H1 (cell line): ENCODE data around the gene CEP350. TPM values are rescaled to one million over a fixed set of nuclear protein-coding genes. Genes with fewer than 3 reads are reported as not detected.

ENCODE experiments used
- CTCF ChIA-PET: fragments of 300-600 bp; sonication (Branson Sonifier 250); formaldehyde crosslinking; loops from one replicate; lab custom pipeline; 2021; ENCODE audit not compliant: partially characterized antibody; lab: Charles Lee
- POLR2A ChIA-PET: fragments of 300-600 bp; sonication (Branson Sonifier 250); formaldehyde crosslinking; loops from one replicate; lab custom pipeline; 2021; ENCODE audit warnings: inconsistent platforms; ENCODE audit not compliant: partially characterized antibody; lab: Charles Lee
- DNase-seq, 2 experiments: peaks; one replicate each; pipeline versions ENCODE4 v3.0.0 to v3.0.0-alpha.2; 2010 to 2022; ENCODE audit warnings: low spot score in 2 of 2, low read depth in 1 of 2, mixed read lengths in 1 of 2
- FAIRE-seq: peaks from 2 replicates; lab custom pipeline; 2011; peaks lifted over from hg19 to GRCh38; lab: Jason Lieb, UNC
- H2AFZ ChIP-seq: 2 replicates; pipeline ENCODE4 v1.8.1; 2012; ENCODE audit warnings: low read length, inconsistent platforms
- H2AK5ac ChIP-seq: 2 replicates; pipeline ENCODE4 v1.6.1; 2013; ENCODE audit warnings: low read depth, low read length
- H2BK120ac ChIP-seq: replicated peaks from 2 replicates; pipeline ENCODE3; 2013; ENCODE audit warnings: low read depth, low read length, inconsistent platforms
- H2BK12ac ChIP-seq: 2 replicates; pipeline ENCODE4 v1.6.1; 2013; ENCODE audit warnings: low read depth, low read length
- H2BK15ac ChIP-seq: 2 replicates; pipeline ENCODE4 v1.6.1; 2013; ENCODE audit warnings: low read length
- H2BK20ac ChIP-seq: 2 replicates; pipeline ENCODE4 v1.6.1; 2013; ENCODE audit warnings: low read length
- H2BK5ac ChIP-seq: 2 replicates; pipeline ENCODE4 v1.6.1; 2013; ENCODE audit warnings: low read depth, low read length
- H3K14ac ChIP-seq: 2 replicates; pipeline ENCODE4 v1.6.1; 2013; ENCODE audit warnings: inconsistent platforms; ENCODE audit not compliant: insufficient read length
- H3K18ac ChIP-seq: 2 replicates; pipeline ENCODE4 v1.6.1; 2013; ENCODE audit warnings: low read length; ENCODE audit errors: extremely low read depth
- H3K23ac ChIP-seq: 2 replicates; pipeline ENCODE4 v1.6.1; 2013; ENCODE audit warnings: inconsistent platforms; ENCODE audit not compliant: insufficient read length
- H3K23me2 ChIP-seq: 2 replicates; pipeline ENCODE4 v1.6.1; 2013; ENCODE audit warnings: low read depth, low read length
- H3K27ac ChIP-seq: 2 replicates; pipeline ENCODE4 v1.6.1; 2011; ENCODE audit warnings: low read depth, low read length, inconsistent platforms
- H3K27me3 ChIP-seq, 4 experiments: replicated peaks in 1 of 4; 1 replicate in 1 of 4; 2 replicates in 3 of 4; pipeline versions ENCODE4 v1.6.1 to v1.8.1; 2011 to 2013; ENCODE audit warnings: low read length in 3 of 4, mild to moderate bottlenecking in 3 of 4, inconsistent platforms in 2 of 4, mixed read lengths in 2 of 4, moderate library complexity in 1 of 4; ENCODE audit not compliant: control insufficient read depth in 3 of 4, insufficient read depth in 3 of 4; ENCODE audit errors: extremely low read depth in 1 of 4
- H3K36me3 ChIP-seq, 4 experiments: 2 replicates each; pipeline versions ENCODE4 v1.6.1 to v1.8.1; 2011 to 2013; ENCODE audit warnings: mild to moderate bottlenecking in 4 of 4, low read length in 3 of 4, moderate library complexity in 2 of 4, control low read depth in 1 of 4, inconsistent platforms in 1 of 4; ENCODE audit not compliant: insufficient read depth in 4 of 4, control insufficient read depth in 2 of 4
- H3K4ac ChIP-seq: replicated peaks from 2 replicates; pipeline ENCODE3; 2013; ENCODE audit warnings: low read length, low read depth, mixed read lengths, inconsistent platforms; ENCODE audit not compliant: insufficient read length
- H3K4me1 ChIP-seq, 4 experiments: replicated peaks in 1 of 4; 1 replicate in 1 of 4; 2 replicates in 3 of 4; pipeline versions ENCODE4 v1.6.1 to v1.8.1; 2011 to 2013; ENCODE audit warnings: low read length in 3 of 4, inconsistent platforms in 2 of 4, mixed read lengths in 1 of 4; ENCODE audit not compliant: insufficient read depth in 4 of 4, control insufficient read depth in 3 of 4
- H3K4me2 ChIP-seq, 2 experiments: 2 replicates each; pipeline versions ENCODE4 v1.6.1 to v1.8.1; 2011 to 2013; ENCODE audit warnings: low read depth in 2 of 2, low read length in 2 of 2, control low read depth in 1 of 2, inconsistent platforms in 1 of 2, mild to moderate bottlenecking in 1 of 2; ENCODE audit not compliant: insufficient read depth in 1 of 2
- H3K4me3 ChIP-seq, 4 experiments: fragments of 200-600, 300-600 bp in 1 of 4; sonication (generic), shearing (Covaris generic), sonication (Bioruptor Twin) in 1 of 4; 2 replicates each; pipeline versions ENCODE4 v1.5.1 to v1.8.1; 2011 to 2016; ENCODE audit warnings: low read length in 4 of 4, low read depth in 3 of 4, control low read depth in 2 of 4, inconsistent platforms in 2 of 4, mild to moderate bottlenecking in 2 of 4, mixed read lengths in 1 of 4, moderate library complexity in 1 of 4; ENCODE audit not compliant: insufficient read depth in 2 of 4; ENCODE audit errors: extremely low read depth in 1 of 4
- H3K56ac ChIP-seq: replicated peaks from 2 replicates; pipeline ENCODE3; 2013; ENCODE audit warnings: low read depth, mild to moderate bottlenecking, mixed read lengths, low read length, inconsistent platforms; ENCODE audit not compliant: insufficient read length
- H3K79me1 ChIP-seq: 2 replicates; pipeline ENCODE4 v1.6.1; 2013; ENCODE audit warnings: low read depth, low read length, control low read depth
- H3K79me2 ChIP-seq, 2 experiments: 2 replicates each; pipeline versions ENCODE4 v1.6.1 to v1.8.1; 2012 to 2013; ENCODE audit warnings: low read length in 2 of 2, mild to moderate bottlenecking in 2 of 2, inconsistent platforms in 1 of 2; ENCODE audit not compliant: insufficient read depth in 2 of 2, control insufficient read depth in 1 of 2
- H3K9ac ChIP-seq, 4 experiments: replicated peaks in 1 of 4; 1 replicate in 1 of 4; 2 replicates in 3 of 4; pipeline versions ENCODE4 v1.6.1 to v1.8.1; 2011 to 2013; ENCODE audit warnings: low read depth in 3 of 4, low read length in 3 of 4, control low read depth in 2 of 4, mild to moderate bottlenecking in 2 of 4, moderate library complexity in 2 of 4, inconsistent platforms in 1 of 4; ENCODE audit errors: extremely low read depth in 1 of 4
- H3K9me3 ChIP-seq, 2 experiments: 2 replicates each; pipeline versions ENCODE4 v1.6.1 to v1.8.1; 2012 to 2013; ENCODE audit warnings: mild to moderate bottlenecking in 2 of 2, moderate library complexity in 2 of 2, control low read depth in 1 of 2, inconsistent platforms in 1 of 2, low read depth in 1 of 2, low read length in 1 of 2, mixed read lengths in 1 of 2; ENCODE audit not compliant: insufficient read depth in 2 of 2
- H4K20me1 ChIP-seq, 2 experiments: replicated peaks in 1 of 2; 2 replicates each; pipeline versions ENCODE3 to v1.8.1; 2011 to 2013; ENCODE audit warnings: inconsistent platforms in 2 of 2, low read length in 2 of 2, mild to moderate bottlenecking in 1 of 2; ENCODE audit not compliant: insufficient read depth in 2 of 2, control insufficient read depth in 1 of 2
- H4K5ac ChIP-seq: 2 replicates; pipeline ENCODE4 v1.6.1; 2013; ENCODE audit warnings: low read length, low read depth, mixed read lengths, inconsistent platforms; ENCODE audit not compliant: insufficient read length
- H4K8ac ChIP-seq: 2 replicates; pipeline ENCODE4 v1.8.0; 2013; ENCODE audit warnings: mild to moderate bottlenecking, moderate library complexity, low read length, inconsistent platforms; ENCODE audit not compliant: insufficient read depth; ENCODE audit errors: extremely low read depth
- H4K91ac ChIP-seq: replicated peaks from 2 replicates; pipeline ENCODE3; 2013; ENCODE audit warnings: low read length, mixed read lengths, inconsistent platforms; ENCODE audit not compliant: insufficient read length
- CTCF ChIP-seq, 3 experiments: IDR thresholded peaks; 1 replicate in 2 of 3; 2 replicates in 1 of 3; pipeline versions ENCODE4 v1.5.1 to v1.6.1; 2011; ENCODE audit warnings: low read length in 3 of 3, mild to moderate bottlenecking in 3 of 3, inconsistent platforms in 2 of 3, low read depth in 1 of 3, moderate library complexity in 1 of 3; ENCODE audit not compliant: insufficient read depth in 1 of 3; ENCODE audit errors: control extremely low read depth in 1 of 3
- EP300 ChIP-seq, 2 experiments: IDR thresholded peaks; 1 replicate in 1 of 2; 2 replicates in 1 of 2; pipeline ENCODE4 v1.6.1; 2011 to 2012; ENCODE audit warnings: low read depth in 2 of 2, low read length in 2 of 2, mild to moderate bottlenecking in 2 of 2, borderline replicate concordance in 1 of 2, inconsistent platforms in 1 of 2, moderate library complexity in 1 of 2
- KDM1A ChIP-seq: fragments of 200-600, 300-600 bp; sonication (generic); IDR thresholded peaks from 2 replicates; pipeline ENCODE4 v1.7.1; 2016; ENCODE audit warnings: mild to moderate bottlenecking, low read length, borderline replicate concordance
- TCF12 ChIP-seq: IDR thresholded peaks from 2 replicates; pipeline ENCODE4 v1.6.1; 2011; ENCODE audit warnings: low read depth, mild to moderate bottlenecking, low read length
- WGBS, 2 experiments: shearing (Covaris generic) in 1 of 2; methylation state at CpG; one replicate each; pipeline versions ENCODE4 v1.1.6 to v1.1.7; 2013 to 2015; ENCODE audit warnings: low lambda C conversion rate in 2 of 2, mixed read lengths in 2 of 2, inconsistent platforms in 1 of 2, low coverage in 1 of 2, missing lambda C conversion rate in 1 of 2; ENCODE audit not compliant: insufficient replicate concordance in 2 of 2, insufficient coverage in 1 of 2, insufficient read length in 1 of 2; ENCODE audit errors: extremely low coverage in 1 of 2, missing lambda C conversion rate in 1 of 2; 5-methylcytosine and 5-hydroxymethylcytosine counted together
- polyA plus RNA-seq, 7 experiments: library from polyadenylated mRNA; depleted of rRNA in 3 of 7; stranded (reverse) in 5 of 7; unstranded in 2 of 7; fragments of >200 nt in 5 of 7; fragments of 200-250 nt in 2 of 7; gene quantifications; 1 replicate in 5 of 7; 2 replicates in 1 of 7; 4 replicates in 1 of 7; pipeline versions ENCODE4 v1.2.1 to v1.2.3, GENCODE V29; 2011 to 2013; ENCODE audit warnings: missing spikeins in 2 of 7, mixed read lengths in 2 of 7
- total RNA-seq: library from RNA; stranded (reverse); fragmentation: NEBNext Ultra II Directional; extraction: Animal tissue kit (Norgen Biotek cat#: 25700); gene quantifications from 2 replicates; pipeline ENCODE4 v1.2.1, GENCODE V29; 2021
- TF ChIP-seq, protein P1 (sequence below): IDR thresholded peaks from 2 replicates; pipeline ENCODE4 v1.6.1; 2012; ENCODE audit warnings: inconsistent platforms

CEP350 gene
- total and polyA plus RNA-seq, 2 of the 8 experiments (the other 6 are each of a cell fraction or from before 2014, with no cell fraction given): 5.6 to 39.4 TPM

DNA sequence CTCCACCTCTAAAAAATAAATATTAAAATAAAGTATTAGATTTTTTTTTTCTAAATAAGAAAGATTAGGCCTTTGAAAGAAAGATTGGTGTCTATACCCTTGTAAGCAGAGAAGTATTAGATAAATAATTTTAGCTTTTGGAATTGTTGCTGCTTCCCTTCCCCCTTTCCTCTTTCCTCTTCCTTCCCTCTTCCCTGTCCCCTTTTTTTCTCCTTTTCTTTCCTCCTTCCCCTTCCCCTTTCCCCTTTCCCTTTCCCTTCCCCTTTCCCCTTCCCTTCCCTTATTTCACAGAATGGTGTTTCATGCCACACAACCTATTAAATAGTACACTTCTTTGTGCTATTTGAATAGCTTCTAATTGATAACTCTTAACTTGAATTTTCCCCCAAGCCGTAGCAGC lies 130.3 kb downstream of the CEP350 start:
- H3K79me2 ChIP-seq: no peaks in the 10 kb centered on the region
- no peak for DNase-seq
- FAIRE-seq: no peak
- no peak overlapping the region for H3K27ac ChIP-seq
- H3K18ac ChIP-seq: no peak overlapping the region
- no peak overlapping the region for H4K8ac ChIP-seq
- H3K23ac ChIP-seq: no peak overlapping the region
- WGBS, 2 experiments: 100% methylated on average over 1 of the region's 1 CpG; no CpG with 5 or more reads in 1 of the 2 experiments
- peaks cover 3 to 23% (median 7%) of the 10 kb centered on the region in 4 experiments; a peak in 5 of 8 replicates for H3K36me3 ChIP-seq
- no peaks in the 10 kb centered on the region for H4K20me1 ChIP-seq
- H4K91ac ChIP-seq: no peak overlapping the region
- H3K9ac ChIP-seq: no peak overlapping the region
- POLR2A ChIA-PET: interaction anchor here (1.3 kb wide), 1 partner anchor 18 kb away, joined by 4 read pairs; no protein-coding TSS in a partner anchor
- H3K14ac ChIP-seq: no peak overlapping the region
- H3K4me2 ChIP-seq: no peak overlapping the region
- H3K4me3 ChIP-seq: no peak overlapping the region
- no peak overlapping the region for H2BK20ac ChIP-seq
- H3K27me3 ChIP-seq: no peaks in the 10 kb centered on the region
- H3K4me1 ChIP-seq: no peaks in the 10 kb centered on the region
- no peak overlapping the region for H3K56ac ChIP-seq
- H3K9me3 ChIP-seq: no peaks in the 10 kb centered on the region
- no peak overlapping the region for H2AFZ ChIP-seq
- H3K79me1 ChIP-seq: no peaks in the 10 kb centered on the region
- H3K23me2 ChIP-seq: no peaks in the 10 kb centered on the region
- no peak overlapping the region for H2BK12ac ChIP-seq
- no peak overlapping the region for H2AK5ac ChIP-seq
- H4K5ac ChIP-seq: no peak overlapping the region
- H2BK120ac ChIP-seq: no peak overlapping the region
- CTCF ChIA-PET: interaction anchor here (0.8 to 2.2 kb wide), 4 partner anchors 8 to 637 kb away, joined by 3 to 11 read pairs (median 4); no protein-coding TSS in a partner anchor
- no peak overlapping the region for H2BK5ac ChIP-seq
- no peak overlapping the region for H3K4ac ChIP-seq
- no peak overlapping the region for H2BK15ac ChIP-seq
- TF ChIP-seq KDM1A (no peak), EP300 (IDR thresholded peaks at IDR 0.05; ENCODE audit: borderline replicate concordance in 1 of 2, low read depth in 2 of 2, low read length in 2 of 2) (no peak), TCF12 (no peak), CTCF (IDR thresholded peaks at IDR 0.05; ENCODE audit: control extremely low read depth in 1 of 3, insufficient read depth in 1 of 3, low read depth in 1 of 3, low read length in 3 of 3) (no peak)
- TF ChIP-seq, protein P1, sequence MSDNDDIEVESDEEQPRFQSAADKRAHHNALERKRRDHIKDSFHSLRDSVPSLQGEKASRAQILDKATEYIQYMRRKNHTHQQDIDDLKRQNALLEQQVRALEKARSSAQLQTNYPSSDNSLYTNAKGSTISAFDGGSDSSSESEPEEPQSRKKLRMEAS: no peak
